Astrocyte (in vitro differentiated cells and primary cell): ENCODE data around the gene KRTAP20-1. TPM values are rescaled to one million over a fixed set of nuclear protein-coding genes. Genes with fewer than 3 reads are reported as not detected.

Source experiments
- DNase-seq: peaks from one replicate; pipeline ENCODE4 v3.0.0-alpha.2; 2010; ENCODE audit warnings: low read depth
- FAIRE-seq: peaks from 2 replicates; lab custom pipeline; 2011; peaks lifted over from hg19 to GRCh38; lab: Jason Lieb, UNC
- H2AFZ ChIP-seq: 2 replicates; pipeline ENCODE4 v1.6.0; 2012; ENCODE audit warnings: low read depth, low read length, inconsistent platforms
- H3K27ac ChIP-seq: 2 replicates; pipeline ENCODE4 v1.5.1; 2011; ENCODE audit warnings: low read depth, low read length, inconsistent platforms
- H3K27me3 ChIP-seq: 2 replicates; pipeline ENCODE4 v1.6.0; 2011; ENCODE audit warnings: low read length, inconsistent platforms; ENCODE audit not compliant: insufficient read depth
- H3K36me3 ChIP-seq: 2 replicates; pipeline ENCODE4 v1.5.1; 2011; ENCODE audit warnings: low read length, inconsistent platforms; ENCODE audit not compliant: insufficient read depth
- H3K4me1 ChIP-seq: 2 replicates; pipeline ENCODE4 v1.5.1; 2011; ENCODE audit warnings: low read length, inconsistent platforms; ENCODE audit not compliant: insufficient read depth
- H3K4me2 ChIP-seq: 2 replicates; pipeline ENCODE4 v1.6.0; 2012; ENCODE audit warnings: low read length, inconsistent platforms
- H3K4me3 ChIP-seq: 2 replicates; pipeline ENCODE4 v1.5.1; 2011; ENCODE audit warnings: low read depth, mild to moderate bottlenecking, low read length, inconsistent platforms; ENCODE audit not compliant: insufficient read depth
- H3K79me2 ChIP-seq: 2 replicates; pipeline ENCODE4 v1.6.0; 2012; ENCODE audit warnings: mild to moderate bottlenecking, low read length, inconsistent platforms; ENCODE audit not compliant: insufficient read depth
- H3K9ac ChIP-seq: 2 replicates; pipeline ENCODE4 v1.6.0; 2012; ENCODE audit warnings: mild to moderate bottlenecking, low read length, inconsistent platforms
- H3K9me3 ChIP-seq: 2 replicates; pipeline ENCODE4 v1.5.1; 2012; ENCODE audit warnings: low read depth, mild to moderate bottlenecking, low read length, inconsistent platforms; ENCODE audit not compliant: insufficient read depth
- H4K20me1 ChIP-seq: 2 replicates; pipeline ENCODE4 v1.6.0; 2012; ENCODE audit warnings: low read length, inconsistent platforms; ENCODE audit not compliant: insufficient read depth
- H3K27ac Mint-ChIP-seq: one replicate; pipeline ENCODE4 v1.8.0; 2021; ENCODE audit warnings: mild to moderate bottlenecking, mixed read lengths; ENCODE audit not compliant: unreplicated experiment
- H3K27me3 Mint-ChIP-seq: one replicate; pipeline ENCODE4 v1.8.0; 2021; ENCODE audit warnings: low read depth, mixed read lengths; ENCODE audit not compliant: unreplicated experiment
- H3K36me3 Mint-ChIP-seq: one replicate; pipeline ENCODE4 v1.8.0; 2021; ENCODE audit warnings: low read depth, mixed read lengths; ENCODE audit not compliant: unreplicated experiment
- H3K4me1 Mint-ChIP-seq: one replicate; pipeline ENCODE4 v1.8.0; 2021; ENCODE audit warnings: low read depth, mixed read lengths; ENCODE audit not compliant: unreplicated experiment
- H3K4me3 Mint-ChIP-seq: one replicate; pipeline ENCODE4 v1.8.0; 2021; ENCODE audit warnings: mild to moderate bottlenecking, moderate library complexity, mixed read lengths; ENCODE audit not compliant: unreplicated experiment
- H3K9me3 Mint-ChIP-seq: one replicate; pipeline ENCODE4 v1.8.0; 2021; ENCODE audit warnings: mild to moderate bottlenecking, mixed read lengths; ENCODE audit not compliant: unreplicated experiment
- EZH2 ChIP-seq: IDR thresholded peaks from 2 replicates; pipeline ENCODE4 v1.6.1; 2012; ENCODE audit warnings: mild to moderate bottlenecking, low read length, inconsistent platforms; ENCODE audit not compliant: insufficient read depth
- total RNA-seq: library from RNA; stranded (reverse); gene quantifications from 2 replicates; pipeline ENCODE4 v1.2.1, GENCODE V29; 2021
- TF ChIP-seq, protein P1 (sequence below): IDR thresholded peaks from 2 replicates; pipeline ENCODE4 v1.5.1; 2011; ENCODE audit warnings: low read depth, mild to moderate bottlenecking, inconsistent platforms, low read length, moderate library complexity; ENCODE audit not compliant: insufficient read depth

KRTAP20-1 gene
- total RNA-seq, 1 donor from 2014 or later, result not detected

DNA sequence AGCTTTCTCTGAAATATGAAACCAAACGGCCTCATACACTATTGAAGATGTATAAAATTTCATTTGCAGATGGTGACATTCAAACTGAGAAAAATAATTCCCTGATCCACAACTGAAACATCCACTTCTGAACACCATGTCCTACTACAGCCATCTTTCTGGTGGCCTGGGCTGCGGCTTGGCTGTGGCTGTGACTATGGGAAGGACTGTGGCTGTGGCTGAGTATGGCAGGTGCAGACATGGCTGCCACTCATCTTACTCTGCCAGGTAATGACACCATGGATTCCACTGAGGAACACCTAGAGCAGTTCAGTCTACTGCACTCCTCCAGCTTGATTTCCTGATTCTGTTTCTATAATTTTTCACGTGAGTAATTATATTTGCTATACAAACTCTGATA lies 4.3 kb downstream of the KRTAP20-1 start, which contains the start of gene KRTAP20-4:
Gene KRTAP20-4, plus strand, starts transcription at position 106 of the 400 bp plus-strand sequence.
- no peaks in the 10 kb centered on the region for H3K79me2 ChIP-seq
- H3K9me3 Mint-ChIP-seq, result peaks cover 4% of the 10 kb centered on the region

DNA sequence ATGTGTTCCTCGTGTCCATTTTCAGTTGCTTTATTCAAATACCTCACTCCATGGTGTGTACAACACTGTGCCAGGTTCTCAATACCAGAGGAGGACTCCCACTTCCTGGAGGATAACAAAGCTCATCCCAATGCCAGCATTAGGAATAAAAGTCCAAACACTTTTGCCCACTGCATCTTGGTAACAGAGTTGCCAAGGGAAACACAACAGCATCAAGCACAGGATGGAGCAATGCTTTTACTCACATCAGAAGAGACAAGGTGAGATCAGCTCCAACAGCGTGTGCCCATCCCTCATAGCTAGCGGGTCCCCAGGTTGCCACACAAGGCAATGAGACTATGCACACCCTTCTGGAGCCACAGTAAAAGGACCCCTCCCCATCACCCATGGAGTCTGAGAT lies 7.1 kb downstream of the KRTAP20-1 start:
- H3K27me3 ChIP-seq, result no peaks in the 10 kb centered on the region
- no peak overlapping the region for H3K4me3 ChIP-seq
- no peak overlapping the region for H3K4me3 Mint-ChIP-seq
- no peak overlapping the region for H3K27ac Mint-ChIP-seq
- H3K9me3 Mint-ChIP-seq, result peaks cover 4% of the 10 kb centered on the region
- no peaks in the 10 kb centered on the region for H3K36me3 Mint-ChIP-seq
- H3K27me3 Mint-ChIP-seq, result no peaks in the 10 kb centered on the region
- no peak overlapping the region for H3K4me2 ChIP-seq
- no peak overlapping the region for H2AFZ ChIP-seq
- DNase-seq (no peak), FAIRE-seq (no peak)
- H3K4me1 Mint-ChIP-seq, result no peaks in the 10 kb centered on the region
- TF ChIP-seq EZH2, result no peak
- TF ChIP-seq, protein P1, sequence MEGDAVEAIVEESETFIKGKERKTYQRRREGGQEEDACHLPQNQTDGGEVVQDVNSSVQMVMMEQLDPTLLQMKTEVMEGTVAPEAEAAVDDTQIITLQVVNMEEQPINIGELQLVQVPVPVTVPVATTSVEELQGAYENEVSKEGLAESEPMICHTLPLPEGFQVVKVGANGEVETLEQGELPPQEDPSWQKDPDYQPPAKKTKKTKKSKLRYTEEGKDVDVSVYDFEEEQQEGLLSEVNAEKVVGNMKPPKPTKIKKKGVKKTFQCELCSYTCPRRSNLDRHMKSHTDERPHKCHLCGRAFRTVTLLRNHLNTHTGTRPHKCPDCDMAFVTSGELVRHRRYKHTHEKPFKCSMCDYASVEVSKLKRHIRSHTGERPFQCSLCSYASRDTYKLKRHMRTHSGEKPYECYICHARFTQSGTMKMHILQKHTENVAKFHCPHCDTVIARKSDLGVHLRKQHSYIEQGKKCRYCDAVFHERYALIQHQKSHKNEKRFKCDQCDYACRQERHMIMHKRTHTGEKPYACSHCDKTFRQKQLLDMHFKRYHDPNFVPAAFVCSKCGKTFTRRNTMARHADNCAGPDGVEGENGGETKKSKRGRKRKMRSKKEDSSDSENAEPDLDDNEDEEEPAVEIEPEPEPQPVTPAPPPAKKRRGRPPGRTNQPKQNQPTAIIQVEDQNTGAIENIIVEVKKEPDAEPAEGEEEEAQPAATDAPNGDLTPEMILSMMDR, result no peak
- no peak overlapping the region for H3K27ac ChIP-seq
- H3K36me3 ChIP-seq, result no peaks in the 10 kb centered on the region
- no peaks in the 10 kb centered on the region for H4K20me1 ChIP-seq
- H3K79me2 ChIP-seq, result no peaks in the 10 kb centered on the region
- H3K9ac ChIP-seq, result no peak overlapping the region
- H3K9me3 ChIP-seq, result peaks cover 2% of the 10 kb centered on the region
- H3K4me1 ChIP-seq, result no peaks in the 10 kb centered on the region

More for the DNA sequence above, 4.3 kb downstream of the KRTAP20-1 start, which contains the start of gene KRTAP20-4:
- no peak within 1 kb of the TSS for H3K9ac ChIP-seq
- TF ChIP-seq EZH2, result no peak
- TF ChIP-seq, protein P1, result no peak
- H3K4me1 Mint-ChIP-seq, result no peaks in the 10 kb centered on the region
- no peak within 1 kb of the TSS for H3K27ac Mint-ChIP-seq
- no peaks in the 10 kb centered on the region for H4K20me1 ChIP-seq
- no peak within 1 kb of the TSS for H3K4me2 ChIP-seq
- no peak for DNase-seq
- no peaks in the 10 kb centered on the region for H3K4me1 ChIP-seq
- no peaks in the 10 kb centered on the region for H3K36me3 Mint-ChIP-seq
- H3K27me3 ChIP-seq, result no peaks in the 10 kb centered on the region
- no peaks in the 10 kb centered on the region for H3K36me3 ChIP-seq
- peaks cover 2% of the 10 kb centered on the region for H3K9me3 ChIP-seq
- no peak within 1 kb of the TSS for H3K4me3 ChIP-seq
- no peak within 1 kb of the TSS for H3K27ac ChIP-seq
- H3K27me3 Mint-ChIP-seq, result no peaks in the 10 kb centered on the region
- no peak within 1 kb of the TSS for H2AFZ ChIP-seq
- no peak for FAIRE-seq
- no peak within 1 kb of the TSS for H3K4me3 Mint-ChIP-seq

DNA sequence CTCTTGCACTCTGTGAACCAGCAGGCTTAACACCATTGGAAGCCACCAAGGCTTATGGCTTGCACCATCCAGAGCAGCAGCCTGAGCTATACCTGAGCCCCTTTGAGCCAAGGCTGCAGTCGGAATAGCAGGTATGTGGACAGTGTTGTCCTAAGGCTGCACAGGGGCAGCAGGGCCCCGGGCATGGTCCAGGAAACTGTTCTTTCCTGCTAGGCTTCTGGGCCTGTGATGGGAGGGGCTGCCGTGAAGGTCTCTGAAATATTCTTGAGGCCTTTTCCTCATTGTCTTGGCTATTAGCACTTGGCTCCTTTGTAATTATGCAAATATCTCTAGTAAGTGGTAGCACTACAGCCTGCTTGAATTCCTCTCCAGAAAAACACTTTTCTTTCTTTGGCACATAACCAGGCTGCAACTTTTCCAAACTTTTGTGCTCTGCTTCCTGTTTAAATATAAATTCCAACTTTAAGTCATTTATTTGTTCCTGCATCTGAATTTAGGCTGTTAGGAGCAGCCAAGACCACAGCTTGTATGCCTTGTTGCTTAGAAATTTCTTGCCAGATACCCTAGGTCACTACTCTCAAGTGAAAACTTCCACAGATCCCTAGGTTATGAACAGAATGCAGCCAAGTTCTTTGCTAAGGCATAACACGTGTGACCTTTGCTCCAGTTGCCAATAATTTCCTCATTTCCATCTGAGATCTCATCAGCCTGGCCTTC lies 9.4 kb downstream of the KRTAP20-1 start:
- Histone ChIP-seq H3K9me3 (peaks cover under 1% of the 10 kb centered on the region), H2AFZ (no peak overlapping the region), H3K79me2 (no peaks in the 10 kb centered on the region), H3K9ac (no peak overlapping the region), H4K20me1 (no peaks in the 10 kb centered on the region), H3K27me3 (no peaks in the 10 kb centered on the region), H3K27ac (no peak overlapping the region), H3K4me1 (no peaks in the 10 kb centered on the region), H3K4me3 (no peak overlapping the region), H3K4me2 (no peak overlapping the region), H3K36me3 (no peaks in the 10 kb centered on the region)
- no peak for TF ChIP-seq EZH2
- TF ChIP-seq, protein P1, result no peak
- Mint-ChIP-seq H3K36me3 (no peaks in the 10 kb centered on the region), H3K4me1 (no peaks in the 10 kb centered on the region), H3K9me3 (peaks cover 4% of the 10 kb centered on the region), H3K27me3 (no peaks in the 10 kb centered on the region), H3K27ac (no peak overlapping the region), H3K4me3 (no peak overlapping the region)
- FAIRE-seq (no peak), DNase-seq (no peak)
